HG02884 (cell line): ENCODE measurements around the gene FAM149B1.

Experiments used
- ATAC-seq: cut with Tn5 transposase; IDR thresholded peaks from one replicate; pipeline ENCODE4 v1.9.1; 2021; ENCODE audit warnings: mild to moderate bottlenecking, moderate library complexity; ENCODE audit not compliant: unreplicated experiment

FAM149B1 gene

GRCh38 chr10:73174148-73174925 is 6.4 kb downstream of the FAM149B1 start:
- no peak for ATAC-seq

GRCh38 chr10:73182568-73182967 is 14.6 kb downstream of the FAM149B1 start:
- ATAC-seq: no peak

GRCh38 chr10:73183667-73184281 is 15.9 kb downstream of the FAM149B1 start:
- no peak for ATAC-seq

GRCh38 chr10:73186266-73186665 is 18.3 kb downstream of the FAM149B1 start:
- ATAC-seq: no peak

GRCh38 chr10:73190188-73190587 is 22.3 kb downstream of the FAM149B1 start:
- ATAC-seq: no peak

GRCh38 chr10:73205081-73205480 is 37.2 kb downstream of the FAM149B1 start:
- ATAC-seq: no peak

GRCh38 chr10:73205890-73206289 is 38.0 kb downstream of the FAM149B1 start:
- ATAC-seq: no peak

- no peak for ATAC-seq
Observed at GRCh38 chr10:73206385-73206784, 38.5 kb downstream of the FAM149B1 start.

GRCh38 chr10:73207883-73208282 is 40.0 kb downstream of the FAM149B1 start:
- no peak for ATAC-seq

GRCh38 chr10:73209705-73210104 is 41.8 kb downstream of the FAM149B1 start:
- ATAC-seq: no peak

- no peak for ATAC-seq
Observed at GRCh38 chr10:73210395-73211105, 42.6 kb downstream of the FAM149B1 start.

- ATAC-seq: no peak
Observed at GRCh38 chr10:73211106-73211811, 43.3 kb downstream of the FAM149B1 start.

- ATAC-seq: no peak
Observed at GRCh38 chr10:73215749-73216148, 47.8 kb downstream of the FAM149B1 start.

GRCh38 chr10:73217628-73218027 is 49.7 kb downstream of the FAM149B1 start:
- ATAC-seq: no peak

GRCh38 chr10:73218431-73219191 is 50.7 kb downstream of the FAM149B1 start:
- ATAC-seq: no peak

GRCh38 chr10:73219384-73219783 is 51.5 kb downstream of the FAM149B1 start:
- ATAC-seq: no peak

- ATAC-seq: no peak
Observed at GRCh38 chr10:73220989-73221388, 53.1 kb downstream of the FAM149B1 start.

GRCh38 chr10:73225518-73225917 is 57.6 kb downstream of the FAM149B1 start:
- ATAC-seq: no peak

- ATAC-seq: no peak
Observed at GRCh38 chr10:73226663-73227062, 58.7 kb downstream of the FAM149B1 start.

- no peak for ATAC-seq
Observed at GRCh38 chr10:73228247-73228646, 60.3 kb downstream of the FAM149B1 start.

GRCh38 chr10:73229567-73229966 is 61.6 kb downstream of the FAM149B1 start:
- no peak for ATAC-seq
